Measurements from ENCODE around the gene MYH4.

MYH4 gene

DNA sequence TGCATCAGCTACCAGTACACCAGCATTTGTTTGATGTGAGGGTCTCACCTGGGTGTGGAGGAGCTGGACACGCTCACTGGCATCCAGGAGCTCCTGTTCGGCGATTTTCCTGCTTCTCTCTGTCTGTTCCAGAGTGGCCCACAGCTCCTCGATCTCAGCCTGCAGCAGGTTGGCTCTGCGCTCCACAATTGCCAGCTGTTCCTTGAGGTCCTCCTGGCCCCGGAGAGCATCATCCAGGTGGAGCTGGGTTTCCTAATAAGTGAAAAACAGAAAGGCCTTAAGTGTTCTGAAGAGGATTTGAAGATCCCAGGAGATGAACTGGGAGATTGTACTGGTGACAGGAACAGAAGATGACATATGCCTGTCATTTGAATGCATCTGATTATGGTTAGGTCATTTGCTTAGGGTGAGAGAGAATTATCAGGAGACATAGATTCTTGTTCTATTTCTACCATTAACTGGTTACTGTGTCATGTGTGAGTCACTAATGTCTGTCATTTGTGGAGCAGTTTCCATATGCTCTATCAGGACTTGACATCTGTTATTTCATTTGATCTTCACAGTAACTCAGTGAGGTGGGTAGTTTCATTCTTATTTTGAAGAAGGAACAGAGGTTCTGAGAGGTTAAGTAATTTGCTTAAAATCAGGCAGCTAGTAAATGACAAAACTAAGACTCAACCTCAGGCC is 75.0 kb downstream of the MYH4 start:
- TF ChIP-seq GATA2 (IDR thresholded peaks at IDR 0.05; ENCODE audit: low read depth, low read length) (no peak), GATA3 (IDR thresholded peaks at IDR 0.05; ENCODE audit: low read depth, low read length) (no peak)
